ENCODE results near the gene TMC6.

DNA sequence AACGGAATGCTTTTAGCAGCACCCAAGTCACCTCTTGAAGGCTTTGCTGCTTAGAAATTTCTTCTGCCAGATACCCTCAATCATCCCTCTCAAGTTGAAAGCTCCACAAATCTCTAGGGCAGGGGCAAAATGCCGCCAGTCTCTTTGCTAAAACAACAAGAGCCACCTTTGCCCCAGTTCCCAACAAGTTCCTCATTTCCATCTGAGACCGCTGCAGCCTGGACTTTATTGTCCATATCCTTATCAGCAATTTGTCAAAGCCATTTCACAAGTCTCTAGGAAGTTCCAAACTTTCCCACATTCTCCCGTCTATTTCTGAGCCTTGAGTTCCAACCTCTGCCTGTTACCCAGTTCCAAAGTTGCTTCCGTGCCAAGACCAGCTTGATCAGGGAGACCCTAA is 27.4 kb downstream of the TMC6 start:
- TF ChIP-seq CTCF (conservative IDR thresholded peaks at IDR 0.05; ENCODE audit: low read length) = no peak
- no peak for TF ChIP-seq EZH2phosphoT487 (IDR thresholded peaks at IDR 0.05; ENCODE audit: borderline replicate concordance)

Data from Loucy (cell line).